ENCODE results near the gene CHM. TPM values are rescaled to one million over a fixed set of nuclear protein-coding genes. Genes with fewer than 3 reads are reported as not detected.
"Not testable (repeated sequence)": the region's sequence is repeated elsewhere in the genome, so short reads cannot be mapped to it uniquely, and the experiment has no call there.

CHM gene
- total RNA-seq, 1 donor from 2014 or later, result 43.7 TPM

DNA sequence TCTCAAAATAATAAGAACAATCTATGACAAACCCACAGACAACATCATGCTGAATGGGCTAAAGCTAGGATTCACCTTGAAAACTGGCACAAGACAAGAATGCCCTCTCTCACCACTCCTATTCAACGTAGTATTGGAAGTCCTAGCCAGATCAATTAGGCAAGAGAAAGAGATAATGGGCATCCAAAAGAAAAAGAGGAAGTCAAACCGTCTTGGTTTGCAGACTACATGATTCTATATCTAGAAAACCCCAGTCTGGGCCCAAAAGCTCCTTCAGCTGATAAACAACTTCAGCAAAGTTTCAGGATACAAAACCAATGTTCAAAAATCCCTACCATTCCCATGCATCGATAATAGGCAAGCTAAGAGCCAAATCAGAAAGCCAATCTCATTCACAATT is 59.0 kb downstream of the CHM start:
- peaks cover 33% of the 10 kb centered on the region for H3K36me3 Mint-ChIP-seq (ENCODE audit: insufficient read depth)
- H3K27ac Mint-ChIP-seq, result no peak overlapping the region
- TF ChIP-seq, protein P1, sequence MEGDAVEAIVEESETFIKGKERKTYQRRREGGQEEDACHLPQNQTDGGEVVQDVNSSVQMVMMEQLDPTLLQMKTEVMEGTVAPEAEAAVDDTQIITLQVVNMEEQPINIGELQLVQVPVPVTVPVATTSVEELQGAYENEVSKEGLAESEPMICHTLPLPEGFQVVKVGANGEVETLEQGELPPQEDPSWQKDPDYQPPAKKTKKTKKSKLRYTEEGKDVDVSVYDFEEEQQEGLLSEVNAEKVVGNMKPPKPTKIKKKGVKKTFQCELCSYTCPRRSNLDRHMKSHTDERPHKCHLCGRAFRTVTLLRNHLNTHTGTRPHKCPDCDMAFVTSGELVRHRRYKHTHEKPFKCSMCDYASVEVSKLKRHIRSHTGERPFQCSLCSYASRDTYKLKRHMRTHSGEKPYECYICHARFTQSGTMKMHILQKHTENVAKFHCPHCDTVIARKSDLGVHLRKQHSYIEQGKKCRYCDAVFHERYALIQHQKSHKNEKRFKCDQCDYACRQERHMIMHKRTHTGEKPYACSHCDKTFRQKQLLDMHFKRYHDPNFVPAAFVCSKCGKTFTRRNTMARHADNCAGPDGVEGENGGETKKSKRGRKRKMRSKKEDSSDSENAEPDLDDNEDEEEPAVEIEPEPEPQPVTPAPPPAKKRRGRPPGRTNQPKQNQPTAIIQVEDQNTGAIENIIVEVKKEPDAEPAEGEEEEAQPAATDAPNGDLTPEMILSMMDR (IDR thresholded peaks at IDR 0.05; ENCODE audit: unreplicated experiment), result no peak
- no peak overlapping the region for H3K4me3 Mint-ChIP-seq (ENCODE audit: low read depth)
- H3K4me1 Mint-ChIP-seq (ENCODE audit: low read depth), result peaks cover 13% of the 10 kb centered on the region
- peaks cover 33% of the 10 kb centered on the region for H3K9me3 Mint-ChIP-seq (ENCODE audit: low read depth)
- no peak for DNase-seq (ENCODE audit: low spot score, unreplicated experiment)
- H3K27me3 Mint-ChIP-seq, result no peaks in the 10 kb centered on the region

DNA sequence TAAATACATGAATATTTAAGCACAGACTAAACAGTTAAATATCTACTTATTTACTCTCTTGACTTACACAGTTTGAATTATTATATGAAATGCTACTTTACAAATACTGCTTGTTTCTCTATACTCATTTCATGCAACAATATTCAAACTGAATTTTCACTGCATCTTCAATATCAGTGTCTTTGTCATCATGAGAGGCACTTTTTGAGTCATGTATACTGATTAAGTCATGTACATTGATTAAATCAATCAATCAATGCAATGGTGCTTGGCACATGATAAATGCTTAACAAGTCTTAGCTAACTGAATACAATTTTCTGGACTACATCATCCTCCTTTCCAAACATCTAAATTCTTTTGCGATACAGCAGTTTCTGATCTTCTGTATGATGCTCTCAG is 67.1 kb downstream of the CHM start:
- H3K4me3 Mint-ChIP-seq (ENCODE audit: low read depth), result no peak overlapping the region
- peaks cover 20% of the 10 kb centered on the region for H3K36me3 Mint-ChIP-seq (ENCODE audit: insufficient read depth)
- no peak for DNase-seq (ENCODE audit: low spot score, unreplicated experiment)
- H3K4me1 Mint-ChIP-seq (ENCODE audit: low read depth), result no peaks in the 10 kb centered on the region
- H3K27ac Mint-ChIP-seq, result no peak overlapping the region
- no peaks in the 10 kb centered on the region for H3K27me3 Mint-ChIP-seq
- H3K9me3 Mint-ChIP-seq (ENCODE audit: low read depth), result peaks cover 4% of the 10 kb centered on the region
- TF ChIP-seq, protein P1 (IDR thresholded peaks at IDR 0.05; ENCODE audit: unreplicated experiment), result no peak

DNA sequence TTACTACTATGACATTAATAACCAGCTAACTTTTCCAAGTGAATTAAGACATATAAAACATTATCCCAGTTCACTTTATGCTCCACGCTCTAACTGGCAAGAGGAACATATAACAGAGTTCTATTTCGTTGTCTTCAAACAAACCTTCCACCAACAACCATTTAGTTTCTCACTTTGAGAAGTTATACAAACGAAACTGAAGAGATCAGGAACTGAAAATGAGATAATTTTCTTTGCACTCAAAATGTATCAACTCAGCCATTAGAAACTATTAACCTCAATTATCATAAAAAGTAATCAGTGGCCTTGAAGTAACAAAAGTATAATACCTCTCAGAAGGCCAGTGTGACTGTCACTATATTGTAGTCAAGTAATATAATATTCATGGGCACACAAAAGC is 70.1 kb downstream of the CHM start:
- H3K4me3 Mint-ChIP-seq (ENCODE audit: low read depth), result no peak overlapping the region
- DNase-seq (ENCODE audit: low spot score, unreplicated experiment), result no peak
- TF ChIP-seq, protein P1 (IDR thresholded peaks at IDR 0.05; ENCODE audit: unreplicated experiment), result no peak
- peaks cover 14% of the 10 kb centered on the region for H3K9me3 Mint-ChIP-seq (ENCODE audit: low read depth)
- no peak overlapping the region for H3K27ac Mint-ChIP-seq
- peaks cover 39% of the 10 kb centered on the region for H3K36me3 Mint-ChIP-seq (ENCODE audit: insufficient read depth)
- no peaks in the 10 kb centered on the region for H3K4me1 Mint-ChIP-seq (ENCODE audit: low read depth)
- H3K27me3 Mint-ChIP-seq, result no peaks in the 10 kb centered on the region

DNA sequence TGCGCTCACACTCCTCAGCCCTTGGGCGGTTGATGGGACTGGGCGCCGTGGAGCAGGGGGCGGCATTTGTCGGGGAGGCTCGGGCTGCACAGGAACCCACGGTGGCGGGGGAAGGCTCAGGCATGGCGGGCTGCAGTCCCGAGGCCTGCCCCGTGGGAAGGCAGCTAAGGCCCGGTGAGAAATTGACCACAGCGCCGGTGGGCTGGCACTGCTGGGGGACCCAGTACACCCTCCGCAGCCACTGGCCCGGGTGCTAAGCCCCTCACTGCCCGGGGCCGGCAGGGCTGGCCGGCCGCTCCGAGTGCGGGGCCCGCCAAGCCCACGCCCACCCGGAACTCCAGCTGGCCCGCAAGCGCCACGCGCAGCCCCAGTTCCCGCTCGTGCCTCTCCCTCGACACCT is 75.0 kb downstream of the CHM start:
- not testable (repeated sequence) for H3K4me1 Mint-ChIP-seq (ENCODE audit: low read depth); H3K27me3 Mint-ChIP-seq; H3K27ac Mint-ChIP-seq; DNase-seq (ENCODE audit: low spot score, unreplicated experiment); H3K4me3 Mint-ChIP-seq (ENCODE audit: low read depth)
- Mint-ChIP-seq H3K36me3 (ENCODE audit: insufficient read depth) (peaks cover 48% of the 10 kb centered on the region), H3K9me3 (ENCODE audit: low read depth) (peaks cover 14% of the 10 kb centered on the region)

DNA sequence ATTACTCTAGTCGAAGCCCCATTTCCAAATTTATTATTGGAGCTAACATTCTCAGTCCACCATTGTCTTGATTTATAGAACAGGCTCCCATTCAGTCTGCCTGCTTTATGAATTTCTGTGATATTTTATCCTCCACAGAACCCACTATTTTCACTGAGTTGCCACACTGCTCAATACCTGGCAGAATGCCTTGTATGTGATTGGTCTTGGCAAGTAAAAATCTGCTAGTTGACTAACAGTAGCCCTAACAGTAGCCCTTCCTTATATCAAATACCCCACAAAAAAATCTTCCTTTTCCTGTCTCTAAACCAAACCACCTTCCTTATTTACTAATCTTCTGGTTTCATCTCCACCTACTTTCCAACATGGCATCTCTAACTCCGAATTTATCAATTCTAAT is 82.6 kb downstream of the CHM start:
- Mint-ChIP-seq H3K27ac (no peak overlapping the region), H3K27me3 (no peaks in the 10 kb centered on the region), H3K4me3 (ENCODE audit: low read depth) (no peak overlapping the region), H3K4me1 (ENCODE audit: low read depth) (no peaks in the 10 kb centered on the region), H3K9me3 (ENCODE audit: low read depth) (no peaks in the 10 kb centered on the region), H3K36me3 (ENCODE audit: insufficient read depth) (peaks cover 11% of the 10 kb centered on the region)
- no peak for DNase-seq (ENCODE audit: low spot score, unreplicated experiment)
- TF ChIP-seq, protein P1 (IDR thresholded peaks at IDR 0.05; ENCODE audit: unreplicated experiment), result no peak

DNA sequence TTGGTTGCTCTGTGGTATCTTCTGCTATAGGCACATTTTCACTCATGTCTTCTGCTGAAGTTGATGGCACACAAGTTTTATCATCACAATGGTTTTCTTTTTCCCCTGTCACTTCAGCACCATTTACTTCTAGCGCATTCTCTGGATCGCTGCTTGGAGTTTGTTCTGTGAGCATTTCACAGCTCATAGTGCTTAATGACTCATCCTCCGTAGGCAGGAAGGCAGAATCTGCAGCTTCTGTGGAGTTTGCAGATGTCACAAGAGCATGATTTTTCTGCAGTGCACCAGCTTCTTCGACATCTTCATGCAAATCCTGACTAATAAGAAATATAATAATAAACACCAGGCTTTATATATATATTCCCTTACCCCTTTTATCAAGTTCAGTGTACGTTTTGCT is 83.6 kb downstream of the CHM start:
- TF ChIP-seq, protein P1 (IDR thresholded peaks at IDR 0.05; ENCODE audit: unreplicated experiment), result no peak
- Mint-ChIP-seq H3K4me3 (ENCODE audit: low read depth) (no peak overlapping the region), H3K27ac (no peak overlapping the region), H3K9me3 (ENCODE audit: low read depth) (no peaks in the 10 kb centered on the region), H3K4me1 (ENCODE audit: low read depth) (peaks cover 2% of the 10 kb centered on the region), H3K27me3 (no peaks in the 10 kb centered on the region), H3K36me3 (ENCODE audit: insufficient read depth) (peaks cover 7% of the 10 kb centered on the region)
- no peak for DNase-seq (ENCODE audit: low spot score, unreplicated experiment)

All from progenitor cell of endocrine pancreas (in vitro differentiated cells).